ENCODE results near the gene CRYM.
"Not testable (repeated sequence)": the region's sequence is repeated elsewhere in the genome, so short reads cannot be mapped to it uniquely, and the experiment has no call there.

CRYM gene

GRCh38 chr16:21301895-21302291 is 23.8 kb upstream of the CRYM start:
- Histone ChIP-seq H3K9me3 (ENCODE audit: control insufficient read depth, low read length) (no peaks in the 10 kb centered on the region), H3K79me1 (replicated peaks; ENCODE audit: low read length, poor library complexity, severe bottlenecking) (peaks cover 2% of the 10 kb centered on the region), H2BK15ac (ENCODE audit: low read depth, poor library complexity, severe bottlenecking) (no peak overlapping the region), H3K23ac (ENCODE audit: low read length in 2 of 2) (no peak overlapping the region), H4K91ac (ENCODE audit: low read length) (no peak overlapping the region), H2AFZ (ENCODE audit: low read depth, low read length) (peak overlapping the region; percentile 98), H3K18ac (ENCODE audit: low read depth in 1 of 2, low read length in 2 of 2) (peak overlapping the region in 1 of 2 experiments; percentile 37), H4K8ac (ENCODE audit: low read length) (no peak overlapping the region), H2BK120ac (ENCODE audit: low read depth, low read length) (no peak overlapping the region), H3K4me1 (ENCODE audit: control insufficient read depth, insufficient read depth, low read depth, low read length) (peaks cover 9% of the 10 kb centered on the region), H3K36me3 (ENCODE audit: control insufficient read depth in 1 of 2, insufficient read depth in 2 of 2, low read depth in 1 of 2, low read length in 2 of 2) (peaks cover 0 to 30% of the 10 kb centered on the region in 2 experiments), H3K9ac (ENCODE audit: low read length) (peak overlapping the region; percentile 99), H2BK5ac (ENCODE audit: low read depth, low read length, poor library complexity, severe bottlenecking) (no peak overlapping the region), H3K27ac (ENCODE audit: low read length, poor library complexity, severe bottlenecking) (no peak overlapping the region), H3K4ac (ENCODE audit: low read depth in 1 of 2, low read length in 2 of 2) (no peak overlapping the region), H3K14ac (ENCODE audit: low read length in 2 of 2) (no peak overlapping the region), H3K4me2 (ENCODE audit: low read length, poor library complexity, severe bottlenecking) (peak overlapping the region; percentile 99), H3K27me3 (ENCODE audit: control insufficient read depth in 1 of 2, insufficient read depth in 1 of 2, low read length in 2 of 2) (no peaks in the 10 kb centered on the region), H3K4me3 (ENCODE audit: insufficient read depth in 1 of 2, low read depth in 1 of 2, low read length in 2 of 2) (peak overlapping the region; percentile 81 to 90), H2BK12ac (ENCODE audit: low read length in 2 of 2) (no peak overlapping the region), H2AK5ac (ENCODE audit: low read length, severe bottlenecking) (no peak overlapping the region)
- DNase-seq, result no peak
- 6% methylated on average over 11 of the region's 17 CpGs for WGBS

DNA sequence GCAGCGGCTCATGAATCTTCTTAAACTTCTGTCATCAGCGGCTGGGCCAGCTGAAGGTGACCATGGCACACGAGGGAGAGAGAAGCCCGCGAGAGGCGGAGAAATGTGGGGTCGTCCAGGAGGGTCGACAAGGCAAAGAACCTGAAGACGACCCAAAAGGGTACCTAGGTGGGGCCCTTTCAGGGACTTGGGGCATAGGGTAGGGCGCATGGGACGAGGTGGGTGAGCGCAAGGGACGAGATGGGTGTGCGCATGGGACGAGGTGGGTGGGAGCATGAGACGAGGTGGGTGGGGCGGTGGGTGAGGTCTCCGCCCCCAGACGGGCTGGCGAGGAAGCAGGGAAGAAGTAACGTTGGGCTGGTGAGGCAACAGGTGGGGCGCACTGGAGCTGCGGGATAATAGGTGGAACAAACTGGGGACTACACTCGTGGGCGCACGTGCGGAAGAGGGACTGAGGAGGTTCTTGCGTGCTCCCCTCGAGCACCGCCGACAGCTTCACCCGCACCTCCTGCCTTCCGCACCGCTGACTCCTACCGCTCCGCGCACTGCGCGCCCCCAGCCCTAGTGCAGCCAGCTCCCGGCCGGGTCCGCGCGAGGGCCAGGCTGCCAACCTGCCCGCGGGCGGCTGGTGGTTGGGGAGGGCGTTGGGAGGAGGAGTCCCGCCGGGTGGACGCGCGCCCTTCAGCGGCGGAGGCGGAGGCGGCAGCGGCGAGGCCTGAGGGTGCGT is 23.2 kb upstream of the CRYM start:
- H3K27ac ChIP-seq (ENCODE audit: low read length, poor library complexity, severe bottlenecking), result peak overlapping the region; percentile 36
- under 1% methylated on average over 19 of the region's 60 CpGs for WGBS
- peak overlapping the region; percentile 99 for H3K9ac ChIP-seq (ENCODE audit: low read length)
- H3K36me3 ChIP-seq (ENCODE audit: control insufficient read depth in 1 of 2, insufficient read depth in 2 of 2, low read depth in 1 of 2, low read length in 2 of 2), result peaks cover 0 to 34% of the 10 kb centered on the region in 2 experiments
- H2BK15ac ChIP-seq (ENCODE audit: low read depth, poor library complexity, severe bottlenecking), result no peak overlapping the region
- H3K14ac ChIP-seq (ENCODE audit: low read length in 2 of 2), result peak overlapping the region in 1 of 2 experiments; percentile 67
- no peak overlapping the region for H2AK5ac ChIP-seq (ENCODE audit: low read length, severe bottlenecking)
- no peaks in the 10 kb centered on the region for H3K9me3 ChIP-seq (ENCODE audit: control insufficient read depth, low read length)
- no peak overlapping the region for H2BK5ac ChIP-seq (ENCODE audit: low read depth, low read length, poor library complexity, severe bottlenecking)
- peak; percentile 67 for DNase-seq
- H3K4me1 ChIP-seq (ENCODE audit: control insufficient read depth, insufficient read depth, low read depth, low read length), result peaks cover 9% of the 10 kb centered on the region
- H3K23ac ChIP-seq (ENCODE audit: low read length in 2 of 2), result no peak overlapping the region
- peak overlapping the region; percentile 99 for H3K4me2 ChIP-seq (ENCODE audit: low read length, poor library complexity, severe bottlenecking)
- peak overlapping the region; percentile 80 for H4K8ac ChIP-seq (ENCODE audit: low read length)
- peaks cover 2% of the 10 kb centered on the region for H3K79me1 ChIP-seq (replicated peaks; ENCODE audit: low read length, poor library complexity, severe bottlenecking)
- H3K4ac ChIP-seq (ENCODE audit: low read depth in 1 of 2, low read length in 2 of 2), result peak overlapping the region in 1 of 2 experiments; percentile 81
- H2BK12ac ChIP-seq (ENCODE audit: low read length in 2 of 2), result peak overlapping the region in 1 of 2 experiments; percentile 21
- peak overlapping the region; percentile 81 to 90 for H3K4me3 ChIP-seq (ENCODE audit: insufficient read depth in 1 of 2, low read depth in 1 of 2, low read length in 2 of 2)
- H4K91ac ChIP-seq (ENCODE audit: low read length), result no peak overlapping the region
- H2BK120ac ChIP-seq (ENCODE audit: low read depth, low read length), result no peak overlapping the region
- H2AFZ ChIP-seq (ENCODE audit: low read depth, low read length), result peak overlapping the region; percentile 98
- H3K18ac ChIP-seq (ENCODE audit: low read depth in 1 of 2, low read length in 2 of 2), result peak overlapping the region; percentile 72 to 75
- no peaks in the 10 kb centered on the region for H3K27me3 ChIP-seq (ENCODE audit: control insufficient read depth in 1 of 2, insufficient read depth in 1 of 2, low read length in 2 of 2)

GRCh38 chr16:21300309-21301167 is 22.4 kb upstream of the CRYM start:
- Histone ChIP-seq H2BK12ac (ENCODE audit: low read length in 2 of 2) (no peak overlapping the region), H2AK5ac (ENCODE audit: low read length, severe bottlenecking) (no peak overlapping the region), H3K4me1 (ENCODE audit: control insufficient read depth, insufficient read depth, low read depth, low read length) (peaks cover 9% of the 10 kb centered on the region), H3K79me1 (replicated peaks; ENCODE audit: low read length, poor library complexity, severe bottlenecking) (peaks cover 2% of the 10 kb centered on the region), H3K23ac (ENCODE audit: low read length in 2 of 2) (peak overlapping the region in 1 of 2 experiments; percentile 89), H3K27me3 (ENCODE audit: control insufficient read depth in 1 of 2, insufficient read depth in 1 of 2, low read length in 2 of 2) (no peaks in the 10 kb centered on the region), H3K4me2 (ENCODE audit: low read length, poor library complexity, severe bottlenecking) (peak overlapping the region; percentile 99), H2BK5ac (ENCODE audit: low read depth, low read length, poor library complexity, severe bottlenecking) (no peak overlapping the region), H3K9me3 (ENCODE audit: control insufficient read depth, low read length) (no peaks in the 10 kb centered on the region), H3K18ac (ENCODE audit: low read depth in 1 of 2, low read length in 2 of 2) (peak overlapping the region in 1 of 2 experiments; percentile 72), H3K9ac (ENCODE audit: low read length) (peak overlapping the region; percentile 99), H2BK15ac (ENCODE audit: low read depth, poor library complexity, severe bottlenecking) (no peak overlapping the region), H3K36me3 (ENCODE audit: control insufficient read depth in 1 of 2, insufficient read depth in 2 of 2, low read depth in 1 of 2, low read length in 2 of 2) (peaks cover 0 to 36% of the 10 kb centered on the region in 2 experiments), H2AFZ (ENCODE audit: low read depth, low read length) (peak overlapping the region; percentile 98), H3K4ac (ENCODE audit: low read depth in 1 of 2, low read length in 2 of 2) (peak overlapping the region; percentile 64 to 81), H2BK120ac (ENCODE audit: low read depth, low read length) (no peak overlapping the region), H3K4me3 (ENCODE audit: insufficient read depth in 1 of 2, low read depth in 1 of 2, low read length in 2 of 2) (peak overlapping the region; percentile 81 to 90), H3K27ac (ENCODE audit: low read length, poor library complexity, severe bottlenecking) (peak overlapping the region; percentile 36), H4K91ac (ENCODE audit: low read length) (no peak overlapping the region), H3K14ac (ENCODE audit: low read length in 2 of 2) (no peak overlapping the region), H4K8ac (ENCODE audit: low read length) (no peak overlapping the region)
- peak; percentile 100 for DNase-seq
- under 1% methylated on average over 36 of the region's 36 CpGs for WGBS

DNA sequence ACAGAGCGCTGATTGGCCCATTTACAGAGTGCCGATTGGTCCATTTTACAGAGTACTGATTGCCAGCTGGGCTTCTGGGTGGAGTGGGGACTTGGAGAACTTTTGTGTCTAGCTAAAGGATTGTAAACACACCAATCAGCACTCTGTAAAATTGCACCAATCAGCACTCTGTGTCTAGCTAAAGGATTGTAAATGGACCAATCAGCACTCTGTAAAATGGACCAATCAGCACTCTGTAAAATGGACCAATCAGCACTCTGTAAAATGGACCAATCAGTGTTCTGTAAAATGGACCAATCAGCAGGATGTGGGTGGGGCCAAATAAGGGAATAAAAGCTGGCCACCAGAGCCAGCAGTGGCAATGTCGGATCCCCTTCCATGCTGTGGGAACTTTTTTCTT is 11.7 kb upstream of the CRYM start:
- not testable (repeated sequence) for H4K8ac ChIP-seq (ENCODE audit: low read length); H3K4me1 ChIP-seq (ENCODE audit: control insufficient read depth, insufficient read depth, low read depth, low read length); H3K23ac ChIP-seq (ENCODE audit: low read length in 2 of 2); H3K4ac ChIP-seq (ENCODE audit: low read depth in 1 of 2, low read length in 2 of 2); H2BK5ac ChIP-seq (ENCODE audit: low read depth, low read length, poor library complexity, severe bottlenecking); H3K9me3 ChIP-seq (ENCODE audit: control insufficient read depth, low read length); H3K14ac ChIP-seq (ENCODE audit: low read length in 2 of 2); H3K27me3 ChIP-seq (ENCODE audit: control insufficient read depth in 1 of 2, insufficient read depth in 1 of 2, low read length in 2 of 2); H2AFZ ChIP-seq (ENCODE audit: low read depth, low read length); H4K91ac ChIP-seq (ENCODE audit: low read length); H3K18ac ChIP-seq (ENCODE audit: low read depth in 1 of 2, low read length in 2 of 2); DNase-seq; H3K9ac ChIP-seq (ENCODE audit: low read length); H2BK15ac ChIP-seq (ENCODE audit: low read depth, poor library complexity, severe bottlenecking); H2BK12ac ChIP-seq (ENCODE audit: low read length in 2 of 2); H3K79me1 ChIP-seq (replicated peaks; ENCODE audit: low read length, poor library complexity, severe bottlenecking); H3K4me3 ChIP-seq (ENCODE audit: insufficient read depth in 1 of 2, low read depth in 1 of 2, low read length in 2 of 2); H3K27ac ChIP-seq (ENCODE audit: low read length, poor library complexity, severe bottlenecking); H3K4me2 ChIP-seq (ENCODE audit: low read length, poor library complexity, severe bottlenecking); H2BK120ac ChIP-seq (ENCODE audit: low read depth, low read length); H2AK5ac ChIP-seq (ENCODE audit: low read length, severe bottlenecking)
- WGBS, result 100% methylated on average over 1 of the region's 3 CpGs
- peaks cover 0 to 66% of the 10 kb centered on the region in 2 experiments for H3K36me3 ChIP-seq (ENCODE audit: control insufficient read depth in 1 of 2, insufficient read depth in 2 of 2, low read depth in 1 of 2, low read length in 2 of 2)
